ENCODE data around the gene KRT33B. TPM values are rescaled to one million over a fixed set of nuclear protein-coding genes. Genes with fewer than 3 reads are reported as not detected.

KRT33B gene
- polyA plus RNA-seq, 1 donor from 2014 or later: not detected

DNA sequence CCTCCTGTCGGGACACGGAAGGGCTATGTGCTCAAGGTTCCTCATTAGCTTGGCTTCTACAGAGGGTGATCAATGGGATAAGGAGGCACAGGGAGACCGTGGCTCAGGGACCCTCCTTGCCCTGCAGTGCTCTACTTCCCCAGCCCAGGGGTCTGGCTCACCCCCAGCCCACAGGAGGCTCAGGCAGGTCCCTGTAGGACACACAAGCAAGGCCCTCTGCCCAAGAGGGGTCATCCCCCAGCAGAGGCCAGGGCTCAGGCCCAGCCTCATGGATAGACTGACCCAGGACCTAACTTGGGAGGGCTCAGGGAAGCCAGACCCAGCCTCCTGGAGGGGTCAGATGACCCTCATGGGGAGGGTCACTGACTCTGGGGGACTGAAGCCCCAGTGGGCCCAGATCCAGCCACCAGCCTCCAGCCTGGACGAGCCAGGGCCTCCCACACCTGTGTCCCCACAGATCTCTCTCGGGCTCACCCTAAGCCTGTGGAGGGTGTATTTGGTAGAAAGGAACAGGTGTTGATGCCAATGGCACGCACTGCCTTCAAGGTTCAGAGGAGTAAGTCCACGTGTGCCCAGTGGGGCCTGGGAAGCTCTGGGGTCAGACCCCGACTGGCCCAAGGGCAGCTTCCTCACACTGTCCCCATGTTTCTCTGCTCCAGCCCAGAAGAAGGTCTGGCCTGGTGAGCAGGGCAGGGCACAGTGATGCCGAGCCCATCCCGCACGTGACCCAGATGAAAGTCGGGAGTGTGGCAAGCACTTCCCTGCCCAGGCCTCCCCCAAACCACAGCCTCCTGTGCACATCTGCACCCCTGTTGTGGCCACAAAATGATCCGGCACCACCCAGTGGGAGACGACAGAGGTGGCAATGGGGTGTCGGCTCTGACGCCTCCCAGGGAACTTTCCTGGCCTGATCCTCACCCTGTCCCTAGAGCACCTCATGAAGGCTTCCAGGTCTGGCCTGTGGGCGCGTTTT lies 43.2 kb downstream of the KRT33B start:
- Histone ChIP-seq H3K36me3 (ENCODE audit: insufficient read depth, low read length) (no peaks in the 10 kb centered on the region), H4K20me1 (ENCODE audit: insufficient read depth) (no peaks in the 10 kb centered on the region), H3K9me3 (ENCODE audit: low read length) (no peaks in the 10 kb centered on the region), H3K27ac (ENCODE audit: low read length) (no peak overlapping the region), H3F3A (ENCODE audit: insufficient read depth, low read length, poor library complexity, severe bottlenecking) (no peaks in the 10 kb centered on the region), H3K79me2 (replicated peaks; ENCODE audit: insufficient read depth, low read length) (no peaks in the 10 kb centered on the region), H2AFZ (ENCODE audit: low read depth, low read length) (no peak overlapping the region), H3K9ac (ENCODE audit: low read length) (no peak overlapping the region), H3K4me3 (ENCODE audit: low read length) (no peak overlapping the region), H3K9me2 (ENCODE audit: insufficient read depth, low read length) (no peaks in the 10 kb centered on the region), H3K27me3 (ENCODE audit: insufficient read depth, low read depth, low read length) (no peaks in the 10 kb centered on the region), H3K4me2 (ENCODE audit: low read length) (no peak overlapping the region)
- TF ChIP-seq TAF1 (IDR thresholded peaks at IDR 0.05; ENCODE audit: low read depth): no peak
- TF ChIP-seq, protein P1, sequence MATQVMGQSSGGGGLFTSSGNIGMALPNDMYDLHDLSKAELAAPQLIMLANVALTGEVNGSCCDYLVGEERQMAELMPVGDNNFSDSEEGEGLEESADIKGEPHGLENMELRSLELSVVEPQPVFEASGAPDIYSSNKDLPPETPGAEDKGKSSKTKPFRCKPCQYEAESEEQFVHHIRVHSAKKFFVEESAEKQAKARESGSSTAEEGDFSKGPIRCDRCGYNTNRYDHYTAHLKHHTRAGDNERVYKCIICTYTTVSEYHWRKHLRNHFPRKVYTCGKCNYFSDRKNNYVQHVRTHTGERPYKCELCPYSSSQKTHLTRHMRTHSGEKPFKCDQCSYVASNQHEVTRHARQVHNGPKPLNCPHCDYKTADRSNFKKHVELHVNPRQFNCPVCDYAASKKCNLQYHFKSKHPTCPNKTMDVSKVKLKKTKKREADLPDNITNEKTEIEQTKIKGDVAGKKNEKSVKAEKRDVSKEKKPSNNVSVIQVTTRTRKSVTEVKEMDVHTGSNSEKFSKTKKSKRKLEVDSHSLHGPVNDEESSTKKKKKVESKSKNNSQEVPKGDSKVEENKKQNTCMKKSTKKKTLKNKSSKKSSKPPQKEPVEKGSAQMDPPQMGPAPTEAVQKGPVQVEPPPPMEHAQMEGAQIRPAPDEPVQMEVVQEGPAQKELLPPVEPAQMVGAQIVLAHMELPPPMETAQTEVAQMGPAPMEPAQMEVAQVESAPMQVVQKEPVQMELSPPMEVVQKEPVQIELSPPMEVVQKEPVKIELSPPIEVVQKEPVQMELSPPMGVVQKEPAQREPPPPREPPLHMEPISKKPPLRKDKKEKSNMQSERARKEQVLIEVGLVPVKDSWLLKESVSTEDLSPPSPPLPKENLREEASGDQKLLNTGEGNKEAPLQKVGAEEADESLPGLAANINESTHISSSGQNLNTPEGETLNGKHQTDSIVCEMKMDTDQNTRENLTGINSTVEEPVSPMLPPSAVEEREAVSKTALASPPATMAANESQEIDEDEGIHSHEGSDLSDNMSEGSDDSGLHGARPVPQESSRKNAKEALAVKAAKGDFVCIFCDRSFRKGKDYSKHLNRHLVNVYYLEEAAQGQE (IDR thresholded peaks at IDR 0.05; ENCODE audit: borderline replicate concordance): no peak
- TF ChIP-seq, protein P2, sequence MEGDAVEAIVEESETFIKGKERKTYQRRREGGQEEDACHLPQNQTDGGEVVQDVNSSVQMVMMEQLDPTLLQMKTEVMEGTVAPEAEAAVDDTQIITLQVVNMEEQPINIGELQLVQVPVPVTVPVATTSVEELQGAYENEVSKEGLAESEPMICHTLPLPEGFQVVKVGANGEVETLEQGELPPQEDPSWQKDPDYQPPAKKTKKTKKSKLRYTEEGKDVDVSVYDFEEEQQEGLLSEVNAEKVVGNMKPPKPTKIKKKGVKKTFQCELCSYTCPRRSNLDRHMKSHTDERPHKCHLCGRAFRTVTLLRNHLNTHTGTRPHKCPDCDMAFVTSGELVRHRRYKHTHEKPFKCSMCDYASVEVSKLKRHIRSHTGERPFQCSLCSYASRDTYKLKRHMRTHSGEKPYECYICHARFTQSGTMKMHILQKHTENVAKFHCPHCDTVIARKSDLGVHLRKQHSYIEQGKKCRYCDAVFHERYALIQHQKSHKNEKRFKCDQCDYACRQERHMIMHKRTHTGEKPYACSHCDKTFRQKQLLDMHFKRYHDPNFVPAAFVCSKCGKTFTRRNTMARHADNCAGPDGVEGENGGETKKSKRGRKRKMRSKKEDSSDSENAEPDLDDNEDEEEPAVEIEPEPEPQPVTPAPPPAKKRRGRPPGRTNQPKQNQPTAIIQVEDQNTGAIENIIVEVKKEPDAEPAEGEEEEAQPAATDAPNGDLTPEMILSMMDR (IDR thresholded peaks at IDR 0.05; ENCODE audit: poor library complexity, severe bottlenecking): no peak
- TF ChIP-seq EZH2 (IDR thresholded peaks at IDR 0.05; ENCODE audit: borderline replicate concordance, insufficient read depth, low read length, poor library complexity, severe bottlenecking): no peak
- TF ChIP-seq MXI1 (conservative IDR thresholded peaks at IDR 0.05; ENCODE audit: poor library complexity, severe bottlenecking): no peak

DNA sequence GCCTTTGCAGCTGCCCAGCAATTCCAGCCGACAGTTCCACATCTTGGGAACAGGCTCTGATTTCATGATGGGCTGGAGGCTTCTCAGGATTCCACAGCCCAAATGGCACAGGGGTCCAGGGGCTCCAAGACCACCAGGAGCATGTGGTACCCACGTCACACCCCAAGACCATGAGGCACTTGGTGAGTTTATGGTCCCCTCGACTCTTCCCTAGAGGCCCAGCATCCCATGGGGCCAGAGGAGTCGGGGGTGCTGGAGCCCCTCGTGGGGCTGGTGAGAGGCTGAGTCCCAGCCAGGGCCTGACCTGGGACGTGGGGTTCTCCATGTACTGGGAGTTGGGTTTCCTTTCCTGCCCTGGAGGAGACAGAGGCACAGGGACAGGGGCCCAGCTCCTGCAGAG lies 44.0 kb downstream of the KRT33B start:
- H2AFZ ChIP-seq (ENCODE audit: low read depth, low read length): no peak overlapping the region
- no peaks in the 10 kb centered on the region for H3K79me2 ChIP-seq (replicated peaks; ENCODE audit: insufficient read depth, low read length)
- H3K9me2 ChIP-seq (ENCODE audit: insufficient read depth, low read length): no peaks in the 10 kb centered on the region
- H3K9me3 ChIP-seq (ENCODE audit: low read length): no peaks in the 10 kb centered on the region
- no peak overlapping the region for H3K4me3 ChIP-seq (ENCODE audit: low read length)
- no peak overlapping the region for H3K9ac ChIP-seq (ENCODE audit: low read length)
- no peak overlapping the region for H3K27ac ChIP-seq (ENCODE audit: low read length)
- H4K20me1 ChIP-seq (ENCODE audit: insufficient read depth): no peaks in the 10 kb centered on the region
- H3K27me3 ChIP-seq (ENCODE audit: insufficient read depth, low read depth, low read length): no peaks in the 10 kb centered on the region
- no peak overlapping the region for H3K4me2 ChIP-seq (ENCODE audit: low read length)
- H3F3A ChIP-seq (ENCODE audit: insufficient read depth, low read length, poor library complexity, severe bottlenecking): no peaks in the 10 kb centered on the region
- H3K36me3 ChIP-seq (ENCODE audit: insufficient read depth, low read length): no peaks in the 10 kb centered on the region
- TF ChIP-seq RAD21 (conservative IDR thresholded peaks at IDR 0.05) (no peak), SMC3 (conservative IDR thresholded peaks at IDR 0.05; ENCODE audit: poor library complexity) (no peak), TAF1 (IDR thresholded peaks at IDR 0.05; ENCODE audit: low read depth) (no peak), POLR2AphosphoS5 (IDR thresholded peaks at IDR 0.05) (no peak), EZH2 (IDR thresholded peaks at IDR 0.05; ENCODE audit: borderline replicate concordance, insufficient read depth, low read length, poor library complexity, severe bottlenecking) (no peak), EP300 (conservative IDR thresholded peaks at IDR 0.05; ENCODE audit: poor library complexity, severe bottlenecking) (no peak), MXI1 (conservative IDR thresholded peaks at IDR 0.05; ENCODE audit: poor library complexity, severe bottlenecking) (no peak)
- TF ChIP-seq, protein P2 (IDR thresholded peaks at IDR 0.05; ENCODE audit: poor library complexity, severe bottlenecking): no peak
- TF ChIP-seq, protein P1 (IDR thresholded peaks at IDR 0.05; ENCODE audit: borderline replicate concordance): no peak
